HG02763 (cell line): ENCODE results near the gene PBX2.
"Not testable (repeated sequence)": the region's sequence is repeated elsewhere in the genome, so short reads cannot be mapped to it uniquely, and the experiment has no call there.

Experiments used
- ATAC-seq: cut with Tn5 transposase; IDR thresholded peaks from one replicate; pipeline ENCODE4 v1.9.1; 2021; ENCODE audit warnings: mild to moderate bottlenecking, moderate library complexity; ENCODE audit not compliant: unreplicated experiment

PBX2 gene

GRCh38 chr6:32151863-32152768 is 37.9 kb downstream of the PBX2 start, which contains the start of gene PRRT1:
Gene PRRT1, minus strand, starts transcription at chr6:32151939. Its CDS starts 112 bp downstream, at chr6:32151827.
- ATAC-seq = no peak

- no peak for ATAC-seq
Measured at GRCh38 chr6:32151181-32151862, 38.7 kb downstream of the PBX2 start.

GRCh38 chr6:32149932-32150870 is 39.8 kb downstream of the PBX2 start:
- no peak for ATAC-seq

- ATAC-seq = no peak
Measured at GRCh38 chr6:32149092-32149755, 40.8 kb downstream of the PBX2 start.

GRCh38 chr6:32148289-32149091 is 41.5 kb downstream of the PBX2 start:
- no peak for ATAC-seq

- no peak for ATAC-seq
Measured at GRCh38 chr6:32147401-32148132, 42.4 kb downstream of the PBX2 start.

GRCh38 chr6:32146687-32147086 is 43.3 kb downstream of the PBX2 start:
- no peak for ATAC-seq

GRCh38 chr6:32146287-32146686 is 43.7 kb downstream of the PBX2 start:
- ATAC-seq = no peak

GRCh38 chr6:32144238-32144637 is 45.8 kb downstream of the PBX2 start:
- ATAC-seq = not testable (repeated sequence)

- ATAC-seq = no peak
Measured at GRCh38 chr6:32140420-32141046, 49.5 kb downstream of the PBX2 start.

GRCh38 chr6:32139590-32139989 is 50.4 kb downstream of the PBX2 start:
- ATAC-seq = no peak

- ATAC-seq = no peak
Measured at GRCh38 chr6:32137454-32137853, 52.5 kb downstream of the PBX2 start.
